GM13977 (cell line): ENCODE results near the gene HES3.

Experiments
- DNase-seq: peaks from one replicate; pipeline ENCODE4 v3.0.0; 2012; ENCODE audit warnings: low spot score
- in situ Hi-C: fragments of 300-500 bp; cut with MboI; formaldehyde crosslinking; loops from one replicate; pipeline ENCODE4 v1.12.0; 2022; ENCODE audit warnings: low sequenced_read_pairs, low pct_unique_long_range_greater_than_20kb, mixed read lengths, inconsistent platforms; ENCODE audit not compliant: unreplicated experiment
- TF ChIP-seq, protein P1 (sequence below): IDR thresholded peaks from 2 replicates; pipeline ENCODE4 v1.5.1; 2012; ENCODE audit warnings: mild to moderate bottlenecking, control low read depth; ENCODE audit not compliant: insufficient read depth; ENCODE audit errors: extremely low read depth, missing control alignments

The HES3 gene

DNA sequence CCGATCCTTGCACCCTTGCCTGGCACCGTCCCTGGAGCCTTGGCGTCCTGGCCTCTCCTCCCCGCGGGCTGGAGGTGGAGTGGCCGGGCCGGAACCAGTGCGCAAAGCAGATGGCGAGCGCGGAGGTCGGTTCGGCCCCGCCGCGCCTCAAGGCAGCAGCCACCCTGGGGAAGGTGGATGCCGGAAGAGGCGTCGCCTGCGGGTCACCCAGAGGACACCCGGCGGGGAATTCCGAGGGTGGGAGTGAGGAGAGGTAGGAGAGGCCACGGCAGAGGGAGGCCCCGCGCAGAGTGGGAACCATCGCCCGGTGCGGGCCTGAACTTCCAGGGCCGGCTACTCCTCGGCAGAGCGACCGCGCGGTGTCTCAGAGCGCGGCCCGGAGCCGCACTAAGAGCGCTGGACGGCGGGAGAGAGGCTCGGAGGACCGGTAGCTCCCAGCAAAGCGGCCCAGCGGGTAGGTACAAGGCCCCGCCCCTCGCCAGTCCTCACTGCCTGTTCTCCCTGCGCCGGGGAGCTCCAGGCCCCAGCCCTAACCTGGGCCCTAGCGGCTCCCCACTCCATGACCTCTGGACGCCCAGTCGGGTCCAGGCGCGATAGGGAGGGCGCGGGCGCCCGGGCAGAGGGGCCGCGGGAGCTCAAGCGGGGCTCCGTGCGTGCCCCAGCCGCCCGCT is 38.0 kb upstream of the HES3 start, which contains the start of gene RNF207:
TSS of gene RNF207 (plus strand) at position 271 of the 671 bp plus-strand sequence. CDS start 417 bp downstream, outside the sequence.
- TF ChIP-seq, protein P1, sequence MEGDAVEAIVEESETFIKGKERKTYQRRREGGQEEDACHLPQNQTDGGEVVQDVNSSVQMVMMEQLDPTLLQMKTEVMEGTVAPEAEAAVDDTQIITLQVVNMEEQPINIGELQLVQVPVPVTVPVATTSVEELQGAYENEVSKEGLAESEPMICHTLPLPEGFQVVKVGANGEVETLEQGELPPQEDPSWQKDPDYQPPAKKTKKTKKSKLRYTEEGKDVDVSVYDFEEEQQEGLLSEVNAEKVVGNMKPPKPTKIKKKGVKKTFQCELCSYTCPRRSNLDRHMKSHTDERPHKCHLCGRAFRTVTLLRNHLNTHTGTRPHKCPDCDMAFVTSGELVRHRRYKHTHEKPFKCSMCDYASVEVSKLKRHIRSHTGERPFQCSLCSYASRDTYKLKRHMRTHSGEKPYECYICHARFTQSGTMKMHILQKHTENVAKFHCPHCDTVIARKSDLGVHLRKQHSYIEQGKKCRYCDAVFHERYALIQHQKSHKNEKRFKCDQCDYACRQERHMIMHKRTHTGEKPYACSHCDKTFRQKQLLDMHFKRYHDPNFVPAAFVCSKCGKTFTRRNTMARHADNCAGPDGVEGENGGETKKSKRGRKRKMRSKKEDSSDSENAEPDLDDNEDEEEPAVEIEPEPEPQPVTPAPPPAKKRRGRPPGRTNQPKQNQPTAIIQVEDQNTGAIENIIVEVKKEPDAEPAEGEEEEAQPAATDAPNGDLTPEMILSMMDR, result no peak
- in situ Hi-C loops, result no loop called here
- peak; percentile 93 for DNase-seq

GRCh38 chr1:6206520-6206855 is 37.5 kb upstream of the HES3 start:
- no peak for DNase-seq
- in situ Hi-C loops, result no loop called here

GRCh38 chr1:6207075-6207885 is 36.7 kb upstream of the HES3 start:
- in situ Hi-C loops, result no loop called here
- TF ChIP-seq, protein P1, result no peak
- DNase-seq, result no peak

More at GRCh38 chr1:6206520-6206855, 37.5 kb upstream of the HES3 start:
- TF ChIP-seq, protein P1, result no peak

- in situ Hi-C loops, result no loop called here
- TF ChIP-seq, protein P1, result no peak
- no peak for DNase-seq
Observed at GRCh38 chr1:6207921-6208320, 36.1 kb upstream of the HES3 start.

GRCh38 chr1:6208723-6209660 is 35.0 kb upstream of the HES3 start:
- in situ Hi-C loops, result no loop called here
- DNase-seq, result peak; percentile 77
- TF ChIP-seq, protein P1, result peak; percentile 60
